ENCODE measurements around the gene CTNND2.

Gene CTNND2

GRCh38 chr5:11212706-11213105, 691.5 kb downstream of the CTNND2 start:
- no peak for TF ChIP-seq CTCF (conservative IDR thresholded peaks at IDR 0.05; ENCODE audit: low read depth, low read length)
- no peak overlapping the region for H3K4me3 ChIP-seq (ENCODE audit: low read depth, low read length)
- DNase-seq (ENCODE audit: low read depth) = no peak

GRCh38 chr5:11197726-11198125, 706.5 kb downstream of the CTNND2 start:
- DNase-seq (ENCODE audit: low read depth) = no peak
- no peak for TF ChIP-seq CTCF (conservative IDR thresholded peaks at IDR 0.05; ENCODE audit: low read depth, low read length)
- no peak overlapping the region for H3K4me3 ChIP-seq (ENCODE audit: low read depth, low read length)

- H3K4me3 ChIP-seq (ENCODE audit: low read depth, low read length) = no peak overlapping the region
- DNase-seq (ENCODE audit: low read depth) = no peak
- TF ChIP-seq CTCF (conservative IDR thresholded peaks at IDR 0.05; ENCODE audit: low read depth, low read length) = no peak
Observed at GRCh38 chr5:11191673-11192072, 712.6 kb downstream of the CTNND2 start.

GRCh38 chr5:11182441-11183080, 721.7 kb downstream of the CTNND2 start:
- H3K4me3 ChIP-seq (ENCODE audit: low read depth, low read length) = no peak overlapping the region
- peak; percentile 61 for TF ChIP-seq CTCF (conservative IDR thresholded peaks at IDR 0.05; ENCODE audit: low read depth, low read length)
- peak; percentile 53 for DNase-seq (ENCODE audit: low read depth)

- TF ChIP-seq CTCF (conservative IDR thresholded peaks at IDR 0.05; ENCODE audit: low read depth, low read length) = no peak
- DNase-seq (ENCODE audit: low read depth) = no peak
Observed at GRCh38 chr5:11181940-11182339, 722.3 kb downstream of the CTNND2 start.

GRCh38 chr5:11180890-11181289, 723.4 kb downstream of the CTNND2 start:
- no peak overlapping the region for H3K4me3 ChIP-seq (ENCODE audit: low read depth, low read length)
- DNase-seq (ENCODE audit: low read depth) = no peak
- no peak for TF ChIP-seq CTCF (conservative IDR thresholded peaks at IDR 0.05; ENCODE audit: low read depth, low read length)

More at GRCh38 chr5:11181940-11182339, 722.3 kb downstream of the CTNND2 start:
- no peak overlapping the region for H3K4me3 ChIP-seq (ENCODE audit: low read depth, low read length)

- no peak for DNase-seq (ENCODE audit: low read depth)
- H3K4me3 ChIP-seq (ENCODE audit: low read depth, low read length) = no peak overlapping the region
- TF ChIP-seq CTCF (conservative IDR thresholded peaks at IDR 0.05; ENCODE audit: low read depth, low read length) = no peak
Observed at GRCh38 chr5:11177999-11178711, 726.1 kb downstream of the CTNND2 start.
